ENCODE results near the gene NFASC. TPM values are rescaled to one million over a fixed set of nuclear protein-coding genes. Genes with fewer than 3 reads are reported as not detected.

NFASC gene
- total and polyA plus RNA-seq, 4 donors = 0.23 to 5.4 (median 1.9) TPM

- TF ChIP-seq RAD21 (IDR thresholded peaks at IDR 0.05) (no peak), JUND (IDR thresholded peaks at IDR 0.05) (no peak), REST (IDR thresholded peaks at IDR 0.05) (no peak), CTCF (IDR thresholded peaks at IDR 0.05; ENCODE audit: low read depth, low read length, missing input control) (no peak), GABPA (IDR thresholded peaks at IDR 0.05 in 1 of 2, conservative IDR thresholded peaks at IDR 0.05 in 1 of 2) (no peak), FOXA1 (IDR thresholded peaks at IDR 0.05) (no peak), TAF1 (conservative IDR thresholded peaks at IDR 0.05) (no peak), EGR1 (IDR thresholded peaks at IDR 0.05; ENCODE audit: low read depth in 2 of 2) (no peak), FOXA2 (IDR thresholded peaks at IDR 0.05) (no peak), RXRA (IDR thresholded peaks at IDR 0.05) (no peak), ZBTB33 (IDR thresholded peaks at IDR 0.05) (no peak), HNF4A (conservative IDR thresholded peaks at IDR 0.05) (no peak)
- no peak overlapping the region for H3K27ac ChIP-seq (ENCODE audit: low read depth in 1 of 2, low read length in 2 of 2)
- H3K9me3 ChIP-seq (ENCODE audit: control insufficient read depth in 4 of 4, low read length in 3 of 4) = no peaks in the 10 kb centered on the region
- no peaks in the 10 kb centered on the region for H3K36me3 ChIP-seq (ENCODE audit: control insufficient read depth in 4 of 4, insufficient read depth in 3 of 4, low read depth in 1 of 4, low read length in 3 of 4)
- H3K4me1 ChIP-seq (ENCODE audit: control insufficient read depth in 4 of 4, insufficient read depth in 4 of 4, low read length in 3 of 4) = peaks cover 0 to 1% (median 0%) of the 10 kb centered on the region in 4 donors
- peaks cover 0 to 6% (median 0%) of the 10 kb centered on the region in 4 donors for H3K27me3 ChIP-seq (ENCODE audit: control insufficient read depth in 4 of 4, insufficient read depth in 4 of 4, low read length in 3 of 4)
- DNase-seq (ENCODE audit: low spot score) = no peak
- H3K9ac ChIP-seq (ENCODE audit: low read depth in 1 of 2, low read length in 2 of 2) = no peak overlapping the region
- no peak overlapping the region for H3K4me3 ChIP-seq (ENCODE audit: low read depth in 1 of 3, low read length in 3 of 3)
- WGBS = 47% methylated on average over 3 of the region's 3 CpGs
Observed at GRCh38 chr1:204831186-204831585, 39.5 kb upstream of the NFASC start.

- Histone ChIP-seq H3K4me3 (ENCODE audit: low read depth in 1 of 3, low read length in 3 of 3) (no peak overlapping the region), H3K9ac (ENCODE audit: low read depth in 1 of 2, low read length in 2 of 2) (no peak overlapping the region), H3K36me3 (ENCODE audit: control insufficient read depth in 4 of 4, insufficient read depth in 3 of 4, low read depth in 1 of 4, low read length in 3 of 4) (no peaks in the 10 kb centered on the region), H3K9me3 (ENCODE audit: control insufficient read depth in 4 of 4, low read length in 3 of 4) (no peaks in the 10 kb centered on the region), H3K27ac (ENCODE audit: low read depth in 1 of 2, low read length in 2 of 2) (no peak overlapping the region), H3K4me1 (ENCODE audit: control insufficient read depth in 4 of 4, insufficient read depth in 4 of 4, low read length in 3 of 4) (no peaks in the 10 kb centered on the region), H3K27me3 (ENCODE audit: control insufficient read depth in 4 of 4, insufficient read depth in 4 of 4, low read length in 3 of 4) (no peaks in the 10 kb centered on the region)
- DNase-seq (ENCODE audit: low spot score) = no peak
- TF ChIP-seq TAF1 (conservative IDR thresholded peaks at IDR 0.05) = no peak
- TF ChIP-seq CTCF (IDR thresholded peaks at IDR 0.05; ENCODE audit: low read depth, low read length, missing input control) = no peak
- 30% methylated on average over 5 of the region's 5 CpGs for WGBS
Observed at GRCh38 chr1:204834336-204834735, 36.3 kb upstream of the NFASC start.
